ENCODE results near the gene BHLHE23.

BHLHE23 gene

DNA sequence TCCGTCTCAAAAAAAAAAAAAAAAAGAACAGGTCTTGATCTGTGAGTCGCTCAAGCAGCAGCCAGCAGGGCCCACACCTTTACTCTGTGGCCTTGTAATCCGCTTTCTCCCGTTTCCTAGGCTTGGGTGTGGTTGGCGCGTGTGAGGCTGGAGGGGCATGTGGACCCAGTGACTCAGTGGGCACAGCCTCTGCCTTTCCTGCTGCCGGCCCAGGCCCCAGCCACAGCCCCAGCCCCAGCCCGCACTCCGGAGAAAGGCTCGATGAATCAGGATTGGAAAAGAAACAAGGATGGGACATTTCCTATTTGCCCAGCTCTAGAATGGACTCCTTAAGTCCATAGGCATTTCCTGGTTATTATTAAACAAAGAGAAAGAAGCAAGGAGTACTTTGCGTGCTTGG, 4.3 kb downstream of the BHLHE23 start:
- Histone ChIP-seq H3K4ac (ENCODE audit: low read depth in 1 of 2, low read length in 2 of 2) (no peak overlapping the region), H4K91ac (ENCODE audit: low read length) (no peak overlapping the region), H2AFZ (ENCODE audit: low read depth, low read length) (no peak overlapping the region), H3K4me2 (ENCODE audit: low read length, poor library complexity, severe bottlenecking) (no peak overlapping the region), H3K14ac (ENCODE audit: low read length in 2 of 2) (no peak overlapping the region), H2BK12ac (ENCODE audit: low read length in 2 of 2) (no peak overlapping the region), H3K4me1 (ENCODE audit: control insufficient read depth, insufficient read depth, low read depth, low read length) (peaks cover 29% of the 10 kb centered on the region), H3K9me3 (ENCODE audit: control insufficient read depth, low read length) (peaks cover 5% of the 10 kb centered on the region), H3K36me3 (ENCODE audit: control insufficient read depth in 1 of 2, insufficient read depth in 2 of 2, low read depth in 1 of 2, low read length in 2 of 2) (peaks cover 0 to 3% of the 10 kb centered on the region in 2 experiments), H2BK15ac (ENCODE audit: low read depth, poor library complexity, severe bottlenecking) (no peak overlapping the region), H3K27ac (ENCODE audit: low read length, poor library complexity, severe bottlenecking) (no peak overlapping the region), H3K4me3 (ENCODE audit: insufficient read depth in 1 of 2, low read depth in 1 of 2, low read length in 2 of 2) (no peak overlapping the region), H2AK5ac (ENCODE audit: low read length, severe bottlenecking) (no peak overlapping the region), H3K23ac (ENCODE audit: low read length in 2 of 2) (no peak overlapping the region), H4K8ac (ENCODE audit: low read length) (no peak overlapping the region), H2BK120ac (ENCODE audit: low read depth, low read length) (no peak overlapping the region), H3K79me1 (replicated peaks; ENCODE audit: low read length, poor library complexity, severe bottlenecking) (no peaks in the 10 kb centered on the region), H2BK5ac (ENCODE audit: low read depth, low read length, poor library complexity, severe bottlenecking) (no peak overlapping the region), H3K18ac (ENCODE audit: low read depth in 1 of 2, low read length in 2 of 2) (no peak overlapping the region), H3K9ac (ENCODE audit: low read length) (no peak overlapping the region), H3K27me3 (ENCODE audit: control insufficient read depth in 1 of 2, insufficient read depth in 1 of 2, low read length in 2 of 2) (peaks cover 81 to 94% of the 10 kb centered on the region in 2 experiments)
- 81% methylated on average over 11 of the region's 11 CpGs for WGBS
- no peak for DNase-seq

DNA sequence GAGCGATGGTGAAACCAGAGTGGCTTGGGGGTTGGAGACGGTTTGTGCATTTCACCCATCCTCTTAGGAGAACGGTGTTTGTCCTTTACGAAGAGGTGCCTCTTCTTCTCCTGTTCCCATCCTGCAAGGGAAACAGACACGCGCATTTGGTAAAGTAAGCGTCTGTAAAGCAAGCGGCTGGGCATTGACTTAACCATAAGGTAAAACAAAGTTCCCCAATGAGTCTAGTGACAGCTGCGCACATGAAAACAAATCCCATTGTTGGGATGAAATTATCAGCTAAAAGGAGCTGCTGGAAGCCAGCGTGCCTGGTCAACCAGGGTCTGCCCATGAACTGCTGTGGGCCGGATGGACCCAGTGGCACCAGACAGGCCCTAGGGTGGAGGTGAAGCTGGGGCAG, 5.8 kb downstream of the BHLHE23 start:
- Histone ChIP-seq H2AK5ac (ENCODE audit: low read length, severe bottlenecking) (no peak overlapping the region), H2BK5ac (ENCODE audit: low read depth, low read length, poor library complexity, severe bottlenecking) (no peak overlapping the region), H3K9ac (ENCODE audit: low read length) (no peak overlapping the region), H3K18ac (ENCODE audit: low read depth in 1 of 2, low read length in 2 of 2) (no peak overlapping the region), H2AFZ (ENCODE audit: low read depth, low read length) (no peak overlapping the region), H3K14ac (ENCODE audit: low read length in 2 of 2) (no peak overlapping the region), H4K91ac (ENCODE audit: low read length) (no peak overlapping the region), H3K23ac (ENCODE audit: low read length in 2 of 2) (no peak overlapping the region), H2BK15ac (ENCODE audit: low read depth, poor library complexity, severe bottlenecking) (no peak overlapping the region), H3K27me3 (ENCODE audit: control insufficient read depth in 1 of 2, insufficient read depth in 1 of 2, low read length in 2 of 2) (peaks cover 87 to 98% of the 10 kb centered on the region in 2 experiments), H4K8ac (ENCODE audit: low read length) (no peak overlapping the region), H3K36me3 (ENCODE audit: control insufficient read depth in 1 of 2, insufficient read depth in 2 of 2, low read depth in 1 of 2, low read length in 2 of 2) (no peaks in the 10 kb centered on the region), H3K4ac (ENCODE audit: low read depth in 1 of 2, low read length in 2 of 2) (no peak overlapping the region), H3K4me2 (ENCODE audit: low read length, poor library complexity, severe bottlenecking) (no peak overlapping the region), H3K79me1 (replicated peaks; ENCODE audit: low read length, poor library complexity, severe bottlenecking) (no peaks in the 10 kb centered on the region), H3K4me3 (ENCODE audit: insufficient read depth in 1 of 2, low read depth in 1 of 2, low read length in 2 of 2) (no peak overlapping the region), H3K9me3 (ENCODE audit: control insufficient read depth, low read length) (peaks cover 5% of the 10 kb centered on the region), H2BK12ac (ENCODE audit: low read length in 2 of 2) (no peak overlapping the region), H3K27ac (ENCODE audit: low read length, poor library complexity, severe bottlenecking) (no peak overlapping the region), H2BK120ac (ENCODE audit: low read depth, low read length) (no peak overlapping the region), H3K4me1 (ENCODE audit: control insufficient read depth, insufficient read depth, low read depth, low read length) (peaks cover 13% of the 10 kb centered on the region)
- DNase-seq = no peak
- 74% methylated on average over 11 of the region's 11 CpGs for WGBS

DNA sequence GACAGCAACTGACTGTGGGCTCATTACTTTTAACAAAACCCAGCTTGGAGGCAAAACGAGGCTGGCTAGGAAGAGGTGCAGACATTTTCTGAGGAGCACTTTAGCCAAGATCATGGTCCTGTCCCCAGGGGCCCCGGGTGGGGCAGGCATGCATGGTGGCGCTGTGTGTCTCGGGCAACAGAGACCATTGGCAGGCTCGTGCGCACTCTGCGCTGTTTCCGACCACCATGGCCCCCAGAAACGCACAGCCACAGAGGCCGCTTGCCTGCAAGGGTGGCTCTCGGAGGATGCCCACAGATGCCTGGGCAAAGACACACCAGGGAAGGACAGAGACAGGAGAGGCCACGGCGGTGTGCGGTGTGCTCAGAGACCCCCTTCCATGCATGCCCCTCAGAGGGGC, 6.7 kb downstream of the BHLHE23 start:
- H3K9me3 ChIP-seq (ENCODE audit: control insufficient read depth, low read length) = peaks cover 5% of the 10 kb centered on the region
- WGBS = 90% methylated on average over 13 of the region's 14 CpGs

DNA sequence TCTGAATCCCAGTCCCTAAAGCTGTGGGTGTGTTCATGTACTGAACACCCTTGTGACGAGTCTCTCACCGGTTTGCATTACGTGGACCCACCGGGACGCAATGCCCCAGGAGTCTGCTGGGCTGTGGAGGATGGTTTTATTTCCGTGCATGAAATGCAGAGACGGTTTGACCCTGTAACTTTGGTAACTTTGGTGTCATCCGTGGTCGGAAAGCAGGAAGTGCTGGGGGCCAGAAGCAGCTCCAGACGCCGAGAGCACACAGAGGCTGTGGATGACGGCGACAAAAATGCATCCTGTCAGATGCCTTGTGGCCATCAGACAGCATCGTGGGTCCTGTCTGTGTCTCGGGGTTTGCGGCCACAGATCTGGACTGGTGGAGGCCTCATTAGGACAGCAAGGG, 7.2 kb downstream of the BHLHE23 start:
- H3K27ac ChIP-seq (ENCODE audit: low read length, poor library complexity, severe bottlenecking) = no peak overlapping the region
- WGBS = 82% methylated on average over 16 of the region's 16 CpGs
- H3K4ac ChIP-seq (ENCODE audit: low read depth in 1 of 2, low read length in 2 of 2) = no peak overlapping the region
- no peak overlapping the region for H3K9ac ChIP-seq (ENCODE audit: low read length)
- peaks cover 87 to 98% of the 10 kb centered on the region in 2 experiments for H3K27me3 ChIP-seq (ENCODE audit: control insufficient read depth in 1 of 2, insufficient read depth in 1 of 2, low read length in 2 of 2)
- no peak overlapping the region for H2BK5ac ChIP-seq (ENCODE audit: low read depth, low read length, poor library complexity, severe bottlenecking)
- no peaks in the 10 kb centered on the region for H3K79me1 ChIP-seq (replicated peaks; ENCODE audit: low read length, poor library complexity, severe bottlenecking)
- H3K18ac ChIP-seq (ENCODE audit: low read depth in 1 of 2, low read length in 2 of 2) = no peak overlapping the region
- H3K4me3 ChIP-seq (ENCODE audit: insufficient read depth in 1 of 2, low read depth in 1 of 2, low read length in 2 of 2) = no peak overlapping the region
- H4K8ac ChIP-seq (ENCODE audit: low read length) = no peak overlapping the region
- no peak overlapping the region for H2BK12ac ChIP-seq (ENCODE audit: low read length in 2 of 2)
- H2AFZ ChIP-seq (ENCODE audit: low read depth, low read length) = no peak overlapping the region
- no peaks in the 10 kb centered on the region for H3K36me3 ChIP-seq (ENCODE audit: control insufficient read depth in 1 of 2, insufficient read depth in 2 of 2, low read depth in 1 of 2, low read length in 2 of 2)
- H3K14ac ChIP-seq (ENCODE audit: low read length in 2 of 2) = no peak overlapping the region
- H2BK15ac ChIP-seq (ENCODE audit: low read depth, poor library complexity, severe bottlenecking) = no peak overlapping the region
- DNase-seq = no peak
- H3K4me2 ChIP-seq (ENCODE audit: low read length, poor library complexity, severe bottlenecking) = no peak overlapping the region
- no peak overlapping the region for H4K91ac ChIP-seq (ENCODE audit: low read length)
- H3K9me3 ChIP-seq (ENCODE audit: control insufficient read depth, low read length) = peaks cover 5% of the 10 kb centered on the region
- no peak overlapping the region for H3K23ac ChIP-seq (ENCODE audit: low read length in 2 of 2)
- no peak overlapping the region for H2AK5ac ChIP-seq (ENCODE audit: low read length, severe bottlenecking)
- peaks cover 5% of the 10 kb centered on the region for H3K4me1 ChIP-seq (ENCODE audit: control insufficient read depth, insufficient read depth, low read depth, low read length)
- H2BK120ac ChIP-seq (ENCODE audit: low read depth, low read length) = no peak overlapping the region

More for the DNA sequence above, 6.7 kb downstream of the BHLHE23 start:
- Histone ChIP-seq H3K14ac (ENCODE audit: low read length in 2 of 2) (no peak overlapping the region), H3K36me3 (ENCODE audit: control insufficient read depth in 1 of 2, insufficient read depth in 2 of 2, low read depth in 1 of 2, low read length in 2 of 2) (no peaks in the 10 kb centered on the region), H3K4ac (ENCODE audit: low read depth in 1 of 2, low read length in 2 of 2) (no peak overlapping the region), H3K27me3 (ENCODE audit: control insufficient read depth in 1 of 2, insufficient read depth in 1 of 2, low read length in 2 of 2) (peaks cover 87 to 98% of the 10 kb centered on the region in 2 experiments), H2BK5ac (ENCODE audit: low read depth, low read length, poor library complexity, severe bottlenecking) (no peak overlapping the region), H4K91ac (ENCODE audit: low read length) (no peak overlapping the region), H3K23ac (ENCODE audit: low read length in 2 of 2) (no peak overlapping the region), H3K4me1 (ENCODE audit: control insufficient read depth, insufficient read depth, low read depth, low read length) (peaks cover 7% of the 10 kb centered on the region), H3K4me2 (ENCODE audit: low read length, poor library complexity, severe bottlenecking) (no peak overlapping the region), H2AFZ (ENCODE audit: low read depth, low read length) (no peak overlapping the region), H2BK120ac (ENCODE audit: low read depth, low read length) (no peak overlapping the region), H3K18ac (ENCODE audit: low read depth in 1 of 2, low read length in 2 of 2) (no peak overlapping the region), H3K9ac (ENCODE audit: low read length) (no peak overlapping the region), H3K27ac (ENCODE audit: low read length, poor library complexity, severe bottlenecking) (no peak overlapping the region), H4K8ac (ENCODE audit: low read length) (no peak overlapping the region), H3K4me3 (ENCODE audit: insufficient read depth in 1 of 2, low read depth in 1 of 2, low read length in 2 of 2) (no peak overlapping the region), H3K79me1 (replicated peaks; ENCODE audit: low read length, poor library complexity, severe bottlenecking) (no peaks in the 10 kb centered on the region), H2BK12ac (ENCODE audit: low read length in 2 of 2) (no peak overlapping the region), H2BK15ac (ENCODE audit: low read depth, poor library complexity, severe bottlenecking) (no peak overlapping the region), H2AK5ac (ENCODE audit: low read length, severe bottlenecking) (no peak overlapping the region)
- no peak for DNase-seq
